NCI-H1930 (cell line): Measurements from ENCODE around the gene CD44.

Source experiments
- DNase-seq, 2 experiments: peaks; one replicate each; lab custom pipeline; 2025; lab: John Stamatoyannopoulos, UW

Gene CD44

GRCh38 chr11:35139722-35140282, 831 bp downstream of the CD44 start:
- no peak for DNase-seq

GRCh38 chr11:35141071-35141470, 2.1 kb downstream of the CD44 start:
- no peak for DNase-seq

- no peak for DNase-seq
Measured at GRCh38 chr11:35141571-35141971, 2.6 kb downstream of the CD44 start.

- DNase-seq: no peak
Measured at GRCh38 chr11:35142481-35143075, 3.6 kb downstream of the CD44 start.

- DNase-seq: no peak
Measured at GRCh38 chr11:35143297-35144135, 4.5 kb downstream of the CD44 start.

GRCh38 chr11:35144136-35144741, 5.3 kb downstream of the CD44 start:
- DNase-seq: no peak

GRCh38 chr11:35144806-35145205, 5.8 kb downstream of the CD44 start:
- no peak for DNase-seq

GRCh38 chr11:35145271-35145670, 6.3 kb downstream of the CD44 start:
- no peak for DNase-seq

- DNase-seq: no peak
Measured at GRCh38 chr11:35146074-35146521, 7.1 kb downstream of the CD44 start.

- DNase-seq: no peak
Measured at GRCh38 chr11:35146711-35147110, 7.7 kb downstream of the CD44 start.

GRCh38 chr11:35147235-35147634, 8.3 kb downstream of the CD44 start:
- no peak for DNase-seq

GRCh38 chr11:35148163-35148837, 9.3 kb downstream of the CD44 start:
- no peak for DNase-seq

GRCh38 chr11:35150454-35150853, 11.5 kb downstream of the CD44 start:
- no peak for DNase-seq

- DNase-seq: no peak
Measured at GRCh38 chr11:35151241-35151640, 12.3 kb downstream of the CD44 start.

GRCh38 chr11:35151683-35152280, 12.8 kb downstream of the CD44 start:
- no peak for DNase-seq

- DNase-seq: no peak
Measured at GRCh38 chr11:35152575-35152974, 13.6 kb downstream of the CD44 start.

- no peak for DNase-seq
Measured at GRCh38 chr11:35153280-35153679, 14.3 kb downstream of the CD44 start.

GRCh38 chr11:35154952-35155351, 16.0 kb downstream of the CD44 start:
- no peak for DNase-seq

GRCh38 chr11:35155677-35156076, 16.7 kb downstream of the CD44 start:
- DNase-seq: no peak

GRCh38 chr11:35157814-35158700, 19.1 kb downstream of the CD44 start:
- DNase-seq: no peak
